ENCODE results near the gene SMG6. TPM values are rescaled to one million over a fixed set of nuclear protein-coding genes. Genes with fewer than 3 reads are reported as not detected.

Gene SMG6
- total RNA-seq, 1 donor from 2014 or later: 39.7 TPM

DNA sequence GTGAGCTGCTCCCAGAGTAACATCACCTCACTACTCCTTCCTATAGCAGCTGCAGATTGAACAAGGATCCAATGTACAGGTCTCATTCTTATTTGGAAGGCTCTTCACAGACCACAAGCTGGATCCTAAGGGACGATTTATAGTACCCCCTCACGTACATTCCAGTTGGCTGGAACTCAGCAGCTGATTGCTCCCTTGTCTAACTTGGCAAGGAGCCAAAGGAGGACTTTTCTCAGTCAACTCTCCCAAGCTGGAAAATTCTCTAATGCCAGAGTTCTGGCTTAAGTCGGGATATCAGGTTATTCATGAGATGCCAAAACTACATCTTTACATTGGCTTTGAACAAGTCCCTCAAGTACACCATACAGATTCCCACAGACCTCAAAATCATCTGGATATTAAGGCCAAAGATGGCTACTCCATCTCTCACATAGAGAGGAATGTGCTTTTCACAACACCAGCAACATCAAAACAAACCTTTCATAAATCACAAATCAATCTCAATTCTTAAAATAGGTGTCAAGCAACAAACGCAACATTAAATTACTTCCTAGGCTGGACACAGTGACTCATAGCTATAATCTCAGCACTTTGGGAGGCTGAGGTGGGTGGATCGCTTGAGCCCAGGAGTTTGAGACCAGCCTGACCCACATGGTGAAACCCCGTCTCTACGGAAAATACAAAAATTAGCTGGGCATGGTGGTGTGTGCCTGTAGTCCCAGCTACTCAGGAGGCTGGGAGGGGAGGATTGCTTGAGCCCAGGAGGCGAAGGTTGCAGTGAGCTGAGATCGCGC lies 39.3 kb downstream of the SMG6 start:
- Histone ChIP-seq H3K9me3 (ENCODE audit: insufficient read depth, low read depth, low read length) (no peaks in the 10 kb centered on the region), H3K4me2 (ENCODE audit: low read length) (peak overlapping the region; percentile 75), H3K4me1 (ENCODE audit: insufficient read depth, low read length) (peaks cover 28% of the 10 kb centered on the region), H3K79me2 (ENCODE audit: insufficient read depth, low read length) (peaks cover 16% of the 10 kb centered on the region), H3K9ac (ENCODE audit: low read length) (peak overlapping the region; percentile 59), H3K27me3 (ENCODE audit: insufficient read depth, low read length) (no peaks in the 10 kb centered on the region), H3K36me3 (ENCODE audit: insufficient read depth, low read length) (peaks cover 9% of the 10 kb centered on the region), H3K27ac (ENCODE audit: low read depth, low read length) (peak overlapping the region; percentile 83), H2AFZ (ENCODE audit: low read depth, low read length) (no peak overlapping the region), H4K20me1 (ENCODE audit: insufficient read depth, low read length) (peaks cover 3% of the 10 kb centered on the region), H3K4me3 (ENCODE audit: insufficient read depth, low read depth, low read length) (peak overlapping the region; percentile 25)
- peak; percentile 50 for DNase-seq (ENCODE audit: low read depth)
- Mint-ChIP-seq H3K27me3 (ENCODE audit: low read depth, unreplicated experiment) (no peaks in the 10 kb centered on the region), H3K4me3 (ENCODE audit: unreplicated experiment) (no peak overlapping the region), H3K36me3 (ENCODE audit: low read depth, unreplicated experiment) (peaks cover 11% of the 10 kb centered on the region), H3K27ac (ENCODE audit: unreplicated experiment) (no peak overlapping the region), H3K4me1 (ENCODE audit: low read depth, unreplicated experiment) (peaks cover 41% of the 10 kb centered on the region), H3K9me3 (ENCODE audit: unreplicated experiment) (no peaks in the 10 kb centered on the region)
- no peak for FAIRE-seq
- TF ChIP-seq CTCF (IDR thresholded peaks at IDR 0.05; ENCODE audit: insufficient read depth, low read depth, low read length) (no peak), EZH2 (IDR thresholded peaks at IDR 0.05; ENCODE audit: insufficient read depth, low read length) (no peak)

- peak overlapping the region; percentile 83 for H3K27ac ChIP-seq (ENCODE audit: low read depth, low read length)
- Mint-ChIP-seq H3K27me3 (ENCODE audit: low read depth, unreplicated experiment) (no peaks in the 10 kb centered on the region), H3K36me3 (ENCODE audit: low read depth, unreplicated experiment) (peaks cover 13% of the 10 kb centered on the region), H3K9me3 (ENCODE audit: unreplicated experiment) (no peaks in the 10 kb centered on the region), H3K4me1 (ENCODE audit: low read depth, unreplicated experiment) (peaks cover 41% of the 10 kb centered on the region), H3K27ac (ENCODE audit: unreplicated experiment) (peak overlapping the region; percentile 36), H3K4me3 (ENCODE audit: unreplicated experiment) (no peak overlapping the region)
- TF ChIP-seq CTCF (IDR thresholded peaks at IDR 0.05; ENCODE audit: insufficient read depth, low read depth, low read length): no peak
- TF ChIP-seq EZH2 (IDR thresholded peaks at IDR 0.05; ENCODE audit: insufficient read depth, low read length): no peak
- H3K36me3 ChIP-seq (ENCODE audit: insufficient read depth, low read length): peaks cover 9% of the 10 kb centered on the region
- peaks cover 28% of the 10 kb centered on the region for H3K4me1 ChIP-seq (ENCODE audit: insufficient read depth, low read length)
- peak overlapping the region; percentile 75 for H3K4me2 ChIP-seq (ENCODE audit: low read length)
- DNase-seq (ENCODE audit: low read depth) (peak; percentile 64), FAIRE-seq (no peak)
- H2AFZ ChIP-seq (ENCODE audit: low read depth, low read length): no peak overlapping the region
- no peaks in the 10 kb centered on the region for H3K9me3 ChIP-seq (ENCODE audit: insufficient read depth, low read depth, low read length)
- H3K79me2 ChIP-seq (ENCODE audit: insufficient read depth, low read length): peaks cover 24% of the 10 kb centered on the region
- H4K20me1 ChIP-seq (ENCODE audit: insufficient read depth, low read length): peaks cover 3% of the 10 kb centered on the region
- peak overlapping the region; percentile 25 for H3K4me3 ChIP-seq (ENCODE audit: insufficient read depth, low read depth, low read length)
- peak overlapping the region; percentile 59 for H3K9ac ChIP-seq (ENCODE audit: low read length)
- H3K27me3 ChIP-seq (ENCODE audit: insufficient read depth, low read length): no peaks in the 10 kb centered on the region
Measured at GRCh38 chr17:2263183-2264066, 40.2 kb downstream of the SMG6 start.

Data from astrocyte (in vitro differentiated cells and primary cell).